Osteocyte (in vitro differentiated cells): Measurements from ENCODE around the gene PTK7. TPM values are rescaled to one million over a fixed set of nuclear protein-coding genes. Genes with fewer than 3 reads are reported as not detected.

Source experiments
- DNase-seq: peaks from one replicate; pipeline ENCODE4 v3.0.0; 2021; ENCODE audit warnings: mixed read lengths; ENCODE audit not compliant: unreplicated experiment; ENCODE audit errors: extremely low spot score
- H3K27ac Mint-ChIP-seq: one replicate; pipeline ENCODE4 v1.8.0; 2021; ENCODE audit warnings: mild to moderate bottlenecking, mixed read lengths; ENCODE audit not compliant: unreplicated experiment
- H3K27me3 Mint-ChIP-seq: one replicate; pipeline ENCODE4 v1.8.0; 2021; ENCODE audit warnings: mixed read lengths; ENCODE audit not compliant: unreplicated experiment
- H3K36me3 Mint-ChIP-seq: one replicate; pipeline ENCODE4 v1.8.0; 2021; ENCODE audit warnings: mixed read lengths; ENCODE audit not compliant: unreplicated experiment
- H3K4me1 Mint-ChIP-seq: one replicate; pipeline ENCODE4 v1.8.0; 2021; ENCODE audit warnings: mixed read lengths; ENCODE audit not compliant: unreplicated experiment
- H3K4me3 Mint-ChIP-seq: one replicate; pipeline ENCODE4 v1.8.0; 2021; ENCODE audit warnings: mild to moderate bottlenecking, moderate library complexity, mixed read lengths; ENCODE audit not compliant: unreplicated experiment
- H3K9me3 Mint-ChIP-seq: one replicate; pipeline ENCODE4 v1.8.0; 2021; ENCODE audit warnings: mixed read lengths; ENCODE audit not compliant: unreplicated experiment
- CTCF ChIP-seq: fragments of 200-600 bp; sonication (generic); IDR thresholded peaks from 2 replicates; pipeline ENCODE4 v1.5.0; 2021; ENCODE audit warnings: antibody characterized with exemption, mild to moderate bottlenecking, moderate library complexity
- total RNA-seq: library from RNA; stranded (reverse); gene quantifications from 2 replicates; pipeline ENCODE4 v1.2.1, GENCODE V29; 2021

PTK7 gene
- total RNA-seq, 1 donor from 2014 or later: 183 TPM

GRCh38 chr6:43171707-43172103 lies 95.6 kb downstream of the PTK7 start:
- TF ChIP-seq CTCF: no peak
- no peak for DNase-seq
- peak overlapping the region; percentile 88 for H3K4me3 Mint-ChIP-seq
- no peaks in the 10 kb centered on the region for H3K9me3 Mint-ChIP-seq
- H3K27me3 Mint-ChIP-seq: no peaks in the 10 kb centered on the region
- H3K4me1 Mint-ChIP-seq: peaks cover 32% of the 10 kb centered on the region
- peaks cover 14% of the 10 kb centered on the region for H3K36me3 Mint-ChIP-seq
- H3K27ac Mint-ChIP-seq: peak overlapping the region; percentile 97

- H3K9me3 Mint-ChIP-seq: no peaks in the 10 kb centered on the region
These were observed 96.2 kb downstream of the PTK7 start for GRCh38 chr6:43172104-43173007.

GRCh38 chr6:43173591-43174262 lies 97.6 kb downstream of the PTK7 start:
- DNase-seq: no peak
- TF ChIP-seq CTCF: no peak
- H3K4me1 Mint-ChIP-seq: peaks cover 32% of the 10 kb centered on the region
- no peaks in the 10 kb centered on the region for H3K27me3 Mint-ChIP-seq
- peak overlapping the region; percentile 88 for H3K4me3 Mint-ChIP-seq
- H3K36me3 Mint-ChIP-seq: peaks cover 21% of the 10 kb centered on the region
- H3K9me3 Mint-ChIP-seq: no peaks in the 10 kb centered on the region
- H3K27ac Mint-ChIP-seq: peak overlapping the region; percentile 97

More at GRCh38 chr6:43172104-43173007, 96.2 kb downstream of the PTK7 start:
- Mint-ChIP-seq H3K27ac (peak overlapping the region; percentile 97), H3K4me3 (peak overlapping the region; percentile 88), H3K4me1 (peaks cover 32% of the 10 kb centered on the region), H3K27me3 (no peaks in the 10 kb centered on the region), H3K36me3 (peaks cover 14% of the 10 kb centered on the region)
- DNase-seq: no peak
- TF ChIP-seq CTCF: no peak

- no peaks in the 10 kb centered on the region for H3K9me3 Mint-ChIP-seq
- H3K27ac Mint-ChIP-seq: peak overlapping the region; percentile 97
- H3K27me3 Mint-ChIP-seq: no peaks in the 10 kb centered on the region
- H3K4me1 Mint-ChIP-seq: peaks cover 32% of the 10 kb centered on the region
- peak; percentile 30 for TF ChIP-seq CTCF
- peak overlapping the region; percentile 88 for H3K4me3 Mint-ChIP-seq
- peak; percentile 98 for DNase-seq
- H3K36me3 Mint-ChIP-seq: peaks cover 21% of the 10 kb centered on the region
These were observed 98.4 kb downstream of the PTK7 start for GRCh38 chr6:43174263-43175112.
